Glutamatergic neuron (in vitro differentiated cells): Measurements from ENCODE around the gene ZNF888. TPM values are rescaled to one million over a fixed set of nuclear protein-coding genes. Genes with fewer than 3 reads are reported as not detected.
"Not testable (repeated sequence)": the region's sequence is repeated elsewhere in the genome, so short reads cannot be mapped to it uniquely, and the experiment has no call there.

ENCODE experiments used
- DNase-seq: peaks from one replicate; pipeline ENCODE4 v3.0.0; 2022
- H3K27ac Mint-ChIP-seq: one replicate; pipeline ENCODE4 v1.8.0; 2020; ENCODE audit warnings: mild to moderate bottlenecking, mixed read lengths, inconsistent platforms; ENCODE audit not compliant: unreplicated experiment
- H3K27me3 Mint-ChIP-seq: one replicate; pipeline ENCODE4 v1.8.0; 2020; ENCODE audit warnings: mild to moderate bottlenecking, moderate library complexity, mixed read lengths, inconsistent platforms; ENCODE audit not compliant: unreplicated experiment
- H3K36me3 Mint-ChIP-seq: one replicate; pipeline ENCODE4 v1.8.0; 2020; ENCODE audit warnings: mild to moderate bottlenecking, mixed read lengths, inconsistent platforms; ENCODE audit not compliant: unreplicated experiment
- H3K4me1 Mint-ChIP-seq: one replicate; pipeline ENCODE4 v1.8.0; 2020; ENCODE audit warnings: mild to moderate bottlenecking, low read depth, mixed read lengths, inconsistent platforms; ENCODE audit not compliant: unreplicated experiment
- H3K4me3 Mint-ChIP-seq: one replicate; pipeline ENCODE4 v1.8.0; 2020; ENCODE audit warnings: mild to moderate bottlenecking, mixed read lengths, inconsistent platforms; ENCODE audit not compliant: unreplicated experiment
- H3K9me3 Mint-ChIP-seq: one replicate; pipeline ENCODE4 v1.8.0; 2020; ENCODE audit warnings: mild to moderate bottlenecking, moderate library complexity, mixed read lengths, inconsistent platforms; ENCODE audit not compliant: unreplicated experiment
- CTCF ChIP-seq: fragments of 200-600 bp; sonication (generic); IDR thresholded peaks from one replicate; pipeline ENCODE4 v1.5.0; 2021; ENCODE audit not compliant: partially characterized antibody, unreplicated experiment
- total RNA-seq: library from RNA; stranded (reverse); fragmentation: NEBNext Ultra II Directional; extraction: Animal tissue kit (Norgen Biotek cat#: 25700); gene quantifications from one replicate; pipeline ENCODE4 v1.2.1, GENCODE V29; 2021; ENCODE audit not compliant: unreplicated experiment

ZNF888 gene
- total RNA-seq, 1 donor from 2014 or later, result 3.8 TPM

- Mint-ChIP-seq H3K27me3 (peaks cover 5% of the 10 kb centered on the region), H3K27ac (no peak overlapping the region), H3K36me3 (no peaks in the 10 kb centered on the region), H3K4me3 (no peak overlapping the region), H3K9me3 (peaks cover 6% of the 10 kb centered on the region), H3K4me1 (peaks cover 6% of the 10 kb centered on the region)
- no peak for DNase-seq
- TF ChIP-seq CTCF, result no peak
Measured at GRCh38 chr19:52938761-52939160, 15.5 kb upstream of the ZNF888 start.

- no peak overlapping the region for H3K4me3 Mint-ChIP-seq
- DNase-seq, result no peak
- no peaks in the 10 kb centered on the region for H3K36me3 Mint-ChIP-seq
- peaks cover 4% of the 10 kb centered on the region for H3K9me3 Mint-ChIP-seq
- TF ChIP-seq CTCF, result no peak
- H3K4me1 Mint-ChIP-seq, result peaks cover 6% of the 10 kb centered on the region
- H3K27ac Mint-ChIP-seq, result no peak overlapping the region
- H3K27me3 Mint-ChIP-seq, result peaks cover 5% of the 10 kb centered on the region
Measured at GRCh38 chr19:52936954-52937325, 13.7 kb upstream of the ZNF888 start.

GRCh38 chr19:52936151-52936953 is 13.1 kb upstream of the ZNF888 start:
- H3K27me3 Mint-ChIP-seq, result peaks cover 4% of the 10 kb centered on the region
- H3K4me3 Mint-ChIP-seq, result no peak overlapping the region
- H3K36me3 Mint-ChIP-seq, result no peaks in the 10 kb centered on the region
- peaks cover 2% of the 10 kb centered on the region for H3K4me1 Mint-ChIP-seq
- peaks cover 2% of the 10 kb centered on the region for H3K9me3 Mint-ChIP-seq
- no peak for TF ChIP-seq CTCF
- no peak overlapping the region for H3K27ac Mint-ChIP-seq
- no peak for DNase-seq

- Mint-ChIP-seq H3K27ac (no peak overlapping the region), H3K27me3 (no peaks in the 10 kb centered on the region), H3K36me3 (no peaks in the 10 kb centered on the region), H3K4me1 (no peaks in the 10 kb centered on the region), H3K9me3 (no peaks in the 10 kb centered on the region), H3K4me3 (no peak overlapping the region)
- TF ChIP-seq CTCF, result no peak
- DNase-seq, result no peak
Measured at GRCh38 chr19:52935434-52935833, 12.2 kb upstream of the ZNF888 start.

- H3K4me1 Mint-ChIP-seq, H3K27me3 Mint-ChIP-seq, H3K27ac Mint-ChIP-seq, DNase-seq, H3K9me3 Mint-ChIP-seq, H3K36me3 Mint-ChIP-seq: not testable (repeated sequence)
- peak overlapping the region; percentile 4 for H3K4me3 Mint-ChIP-seq
Measured at GRCh38 chr19:52924641-52925040, 1.4 kb upstream of the ZNF888 start.
